MM.1S (cell line): ENCODE results near the gene TSSK6.

Experiments
- CTCF ChIP-seq: fragments of 300-600 bp; sonication (generic); IDR thresholded peaks from 2 replicates; pipeline ENCODE4 v1.5.1; 2016; ENCODE audit warnings: antibody characterized with exemption, low read length, mixed read lengths
- EZH2 ChIP-seq: fragments of 300-600 bp; sonication (generic); optimal IDR thresholded peaks from 2 replicates; pipeline ENCODE3; 2017; ENCODE audit warnings: low read depth, mild to moderate bottlenecking, antibody characterized with exemption, low read length, mixed read lengths
- EZH2phosphoT487 ChIP-seq: fragments of 300-600 bp; sonication (generic); IDR thresholded peaks from 2 replicates; pipeline ENCODE4 v1.6.1; 2018; ENCODE audit warnings: antibody characterized with exemption, low read length

GRCh38 chr19:19514881-19515641 is at the start of gene TSSK6:
- TF ChIP-seq CTCF: no peak
- no peak for TF ChIP-seq EZH2phosphoT487
- TF ChIP-seq EZH2: no peak
